T-cell (primary cell): Measurements from ENCODE around the gene CELF4. TPM values are rescaled to one million over a fixed set of nuclear protein-coding genes. Genes with fewer than 3 reads are reported as not detected.
A peak's percentile ranks its signal among the peaks of the same experiment; 100 is the strongest.

Source experiments
- ATAC-seq, 4 experiments: fragments of 200-7000 bp in 3 of 4; fragments of 150-1000 bp in 1 of 4; cut with Tn5 transposase; replicated peaks in 1 of 4; 1 replicate in 3 of 4; 2 replicates in 1 of 4; pipeline ENCODE4 v1.10.0; 2021; ENCODE audit warnings: moderate library complexity in 3 of 4, mild to moderate bottlenecking in 2 of 4, moderate number of reproducible peaks in 1 of 4
- CTCF ChIA-PET, 2 donors: fragments of 300-600 bp; sonication (Branson Sonifier 250); formaldehyde crosslinking; loops; one replicate each; lab custom pipeline; 2022; ENCODE audit warnings: antibody characterized with exemption in 2 of 2; lab: Charles Lee
- POLR2A ChIA-PET, 2 donors: fragments of 300-600 bp; sonication (Branson Sonifier 250); formaldehyde crosslinking; loops; one replicate each; lab custom pipeline; 2022; ENCODE audit warnings: antibody characterized with exemption in 2 of 2; lab: Charles Lee
- DNase-seq, 35 experiments: peaks; one replicate each; pipeline versions ENCODE4 v3.0.0 to v3.0.0-alpha.2; 2013 to 2023
- H3K27ac ChIP-seq: one replicate; pipeline ENCODE4 v1.5.1; 2013; ENCODE audit warnings: low read length
- H3K27me3 ChIP-seq, 2 experiments: replicated peaks in 1 of 2; 1 replicate in 1 of 2; 2 replicates in 1 of 2; pipeline versions ENCODE4 v1.6.1 to v1.7.0; 2013; ENCODE audit warnings: low read length in 1 of 2, mixed read lengths in 1 of 2; ENCODE audit not compliant: control insufficient read depth in 2 of 2, insufficient read depth in 2 of 2; ENCODE audit errors: extremely low read depth in 1 of 2
- H3K36me3 ChIP-seq, 2 donors: 1 replicate in 1 of 2; 2 replicates in 1 of 2; pipeline versions ENCODE4 v1.6.1 to v1.7.0; 2013; ENCODE audit warnings: low read length in 1 of 2; ENCODE audit not compliant: control insufficient read depth in 2 of 2, insufficient read depth in 1 of 2; ENCODE audit errors: extremely low read depth in 1 of 2
- H3K4me1 ChIP-seq, 2 experiments: 1 replicate in 1 of 2; 2 replicates in 1 of 2; pipeline versions ENCODE4 v1.6.1 to v1.7.0; 2013; ENCODE audit warnings: low read length in 2 of 2, mixed read lengths in 1 of 2; ENCODE audit not compliant: insufficient read depth in 2 of 2, control insufficient read depth in 1 of 2; ENCODE audit errors: extremely low read depth in 1 of 2
- H3K4me3 ChIP-seq, 2 donors: 1 replicate in 1 of 2; 2 replicates in 1 of 2; pipeline versions ENCODE4 v1.5.1 to v1.7.0; 2013; ENCODE audit warnings: mild to moderate bottlenecking in 2 of 2, low read length in 1 of 2, moderate library complexity in 1 of 2; ENCODE audit not compliant: control insufficient read depth in 1 of 2; ENCODE audit errors: extremely low read depth in 1 of 2
- H3K9me3 ChIP-seq: 2 replicates; pipeline ENCODE4 v1.7.0; 2013
- H3K27ac Mint-ChIP-seq, 2 donors: one replicate each; pipeline ENCODE4 v1.8.0; 2020 to 2021; ENCODE audit warnings: mild to moderate bottlenecking in 2 of 2, mixed read lengths in 2 of 2
- H3K27me3 Mint-ChIP-seq, 2 donors: one replicate each; pipeline ENCODE4 v1.8.0; 2021 to 2022; ENCODE audit warnings: mixed read lengths in 2 of 2
- H3K36me3 Mint-ChIP-seq: one replicate; pipeline ENCODE4 v1.8.0; 2021; ENCODE audit warnings: mixed read lengths
- H3K4me1 Mint-ChIP-seq, 3 donors: one replicate each; pipeline ENCODE4 v1.8.0; 2020 to 2022; ENCODE audit warnings: mixed read lengths in 3 of 3, mild to moderate bottlenecking in 1 of 3
- H3K4me3 Mint-ChIP-seq, 3 donors: one replicate each; pipeline ENCODE4 v1.8.0; 2020 to 2022; ENCODE audit warnings: mild to moderate bottlenecking in 3 of 3, mixed read lengths in 3 of 3, moderate library complexity in 3 of 3
- H3K9me3 Mint-ChIP-seq, 3 donors: one replicate each; pipeline ENCODE4 v1.8.0; 2020 to 2022; ENCODE audit warnings: mixed read lengths in 3 of 3
- WGBS: methylation state at CpG from one replicate; pipeline ENCODE4 v1.1.5; 2013; ENCODE audit warnings: missing lambda C conversion rate; ENCODE audit not compliant: insufficient coverage; 5-methylcytosine and 5-hydroxymethylcytosine counted together
- total RNA-seq, 35 experiments: library from RNA in 6 of 35; stranded (reverse) in 6 of 35; fragments of 120-200 nt in 1 of 35; gene quantifications; one replicate each; pipeline versions ENCODE4 v1.2.1 to v1.2.4 and lab custom pipeline; 2013 to 2026

CELF4 gene
- total RNA-seq, 5 donors from 2014 or later (not counting 1 experiment from before 2014, with no cell fraction given): not detected

DNA sequence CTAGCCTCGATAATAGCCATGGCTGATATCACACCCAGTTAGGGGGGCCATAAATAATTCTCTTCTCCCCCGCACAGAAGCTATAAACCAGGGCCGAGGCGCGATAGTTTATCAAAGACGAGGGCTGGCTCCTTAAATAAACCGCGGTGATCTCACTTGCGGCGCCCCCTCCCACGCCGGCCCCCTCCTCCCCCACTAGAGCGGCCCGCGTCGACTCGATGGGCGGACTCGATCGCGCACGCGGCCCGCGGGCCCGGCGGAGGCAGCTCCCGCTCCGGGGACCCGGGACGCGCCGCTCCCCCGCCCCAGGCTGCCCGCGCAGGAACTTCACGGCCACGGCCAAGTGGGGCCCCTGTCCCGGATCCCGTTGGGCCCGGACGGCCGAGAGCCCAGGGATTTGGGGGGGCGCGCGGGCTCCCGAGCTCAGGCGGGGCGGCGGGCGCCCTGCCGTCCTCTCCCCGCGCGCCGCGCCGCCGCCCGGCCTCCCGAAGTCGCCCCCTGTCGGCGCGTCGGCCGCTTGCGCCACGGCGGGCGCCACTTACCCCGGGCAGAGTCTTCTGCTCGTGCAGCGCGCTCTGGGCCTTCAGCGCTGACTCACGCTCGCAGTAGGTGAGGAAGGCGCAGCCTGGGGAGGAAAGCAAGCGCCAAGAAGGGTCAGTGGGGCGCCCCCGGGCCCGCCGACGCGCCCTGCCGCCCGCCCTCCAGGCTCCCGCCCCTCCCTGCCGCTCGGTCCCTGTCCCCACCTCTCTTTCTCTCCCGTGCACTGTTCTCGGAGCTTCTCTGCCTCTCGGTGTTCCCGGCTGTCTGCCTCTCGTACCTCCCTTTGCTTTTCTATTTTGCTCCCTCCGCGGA, 80.4 kb downstream of the CELF4 start:
- ChIA-PET CTCF (no interaction called here), POLR2A (no interaction called here)
- no peaks in the 10 kb centered on the region for H3K36me3 ChIP-seq
- ATAC-seq (no peak), DNase-seq (no peak)
- Mint-ChIP-seq H3K4me3 (peak overlapping the region in 1 of 3 donors; percentile 56), H3K27ac (no peak overlapping the region), H3K4me1 (peaks cover 10 to 22% (median 11%) of the 10 kb centered on the region in 3 donors), H3K9me3 (peaks cover 0 to 6% (median 0%) of the 10 kb centered on the region in 3 donors), H3K27me3 (peaks cover 59 to 62% of the 10 kb centered on the region in 2 donors), H3K36me3 (no peaks in the 10 kb centered on the region)
- H3K4me1 ChIP-seq: no peaks in the 10 kb centered on the region
- no peak overlapping the region for H3K4me3 ChIP-seq
- 3% methylated on average over 86 of the region's 98 CpGs for WGBS
- H3K27me3 ChIP-seq: peaks cover 15 to 57% of the 10 kb centered on the region in 2 experiments
- H3K9me3 ChIP-seq: no peaks in the 10 kb centered on the region
- no peak overlapping the region for H3K27ac ChIP-seq

DNA sequence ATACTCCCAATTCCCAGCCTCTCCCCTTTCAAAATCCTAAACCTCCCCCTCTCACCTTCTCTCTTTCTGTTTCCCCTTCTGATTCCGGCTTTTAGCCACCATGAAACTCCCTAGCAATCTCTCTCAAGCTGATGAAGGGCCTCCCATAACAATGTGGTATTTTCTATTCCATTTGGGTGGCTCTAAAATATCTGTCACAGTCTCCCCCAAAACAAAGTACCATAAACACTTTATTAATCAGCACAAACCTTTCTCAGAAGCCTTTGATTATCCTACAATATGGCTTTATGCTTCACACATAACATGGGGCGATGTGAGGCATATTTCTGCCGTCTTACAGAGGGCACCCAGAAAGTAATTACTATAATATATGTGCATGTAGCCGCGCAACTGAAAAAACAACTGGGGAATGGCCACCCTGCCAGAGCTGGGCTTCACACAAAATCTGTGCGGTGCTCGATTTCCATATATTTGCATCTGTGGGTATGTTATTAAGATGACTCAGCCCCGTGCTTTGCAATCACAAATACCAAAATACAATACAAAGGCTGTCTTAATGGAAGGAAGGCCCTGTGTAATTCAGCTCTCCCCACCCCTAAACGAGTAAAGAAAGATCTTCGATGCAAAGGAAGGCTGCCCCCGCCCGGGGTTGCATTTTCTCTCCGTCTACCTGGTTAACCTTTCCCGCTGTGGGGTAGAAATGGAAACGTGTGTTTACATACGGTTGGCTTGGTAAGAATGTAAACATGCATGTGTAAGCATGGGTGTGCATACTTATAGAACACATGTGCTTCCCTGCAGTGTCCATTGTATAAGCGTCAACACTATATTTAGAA, 81.4 kb downstream of the CELF4 start:
- peaks cover 15 to 55% of the 10 kb centered on the region in 2 experiments for H3K27me3 ChIP-seq
- H3K9me3 ChIP-seq: no peaks in the 10 kb centered on the region
- CTCF ChIA-PET: no interaction called here
- H3K4me1 ChIP-seq: no peaks in the 10 kb centered on the region
- Mint-ChIP-seq H3K9me3 (peaks cover 0 to 6% (median 0%) of the 10 kb centered on the region in 3 donors), H3K36me3 (no peaks in the 10 kb centered on the region), H3K4me3 (no peak overlapping the region), H3K4me1 (peaks cover 10 to 22% (median 11%) of the 10 kb centered on the region in 3 donors), H3K27ac (no peak overlapping the region), H3K27me3 (peaks cover 54 to 68% of the 10 kb centered on the region in 2 donors)
- 20% methylated on average over 2 of the region's 17 CpGs for WGBS
- H3K36me3 ChIP-seq: no peaks in the 10 kb centered on the region
- no peak overlapping the region for H3K27ac ChIP-seq
- no peak overlapping the region for H3K4me3 ChIP-seq
- DNase-seq (no peak), ATAC-seq (no peak)
- POLR2A ChIA-PET: no interaction called here

DNA sequence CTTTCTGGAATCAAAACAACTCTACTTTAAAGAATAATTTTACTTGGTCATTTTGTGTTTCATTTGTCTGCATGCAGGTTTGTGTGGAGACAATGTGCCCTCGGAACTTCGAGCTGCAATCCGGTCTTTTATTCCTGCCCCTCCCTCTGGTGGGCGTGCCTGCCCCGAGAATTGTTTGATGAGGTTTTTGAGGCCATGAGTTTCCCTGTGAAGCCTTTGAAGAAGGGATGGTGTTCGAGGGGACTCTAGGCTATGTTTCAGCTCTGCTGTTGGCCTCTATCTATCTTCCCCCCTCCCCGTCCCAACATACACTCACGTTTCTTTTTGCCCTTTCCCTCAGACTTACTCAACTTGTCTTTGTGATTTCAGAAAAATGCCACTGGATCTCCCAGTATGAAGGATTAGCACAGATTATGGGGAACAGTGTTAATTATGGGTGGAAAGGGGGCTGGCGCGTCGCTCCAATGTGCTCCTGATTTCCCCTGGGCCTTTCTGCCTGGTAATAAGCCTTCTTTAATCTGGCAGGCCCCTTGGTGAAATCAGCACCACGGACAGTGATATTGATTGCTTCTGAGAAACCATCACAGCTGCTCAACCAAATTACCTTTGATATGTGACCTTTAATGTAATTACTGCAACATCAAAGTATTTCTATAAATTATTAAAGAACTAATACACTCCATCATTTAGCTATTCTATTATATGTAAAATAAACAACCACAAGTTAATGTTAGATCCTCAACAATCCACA, 82.2 kb downstream of the CELF4 start:
- Mint-ChIP-seq H3K27ac (no peak overlapping the region), H3K36me3 (no peaks in the 10 kb centered on the region), H3K9me3 (peaks cover 0 to 6% (median 0%) of the 10 kb centered on the region in 3 donors), H3K4me3 (no peak overlapping the region), H3K27me3 (peaks cover 48 to 64% of the 10 kb centered on the region in 2 donors), H3K4me1 (peaks cover 10 to 22% (median 11%) of the 10 kb centered on the region in 3 donors)
- Histone ChIP-seq H3K4me1 (no peaks in the 10 kb centered on the region), H3K36me3 (no peaks in the 10 kb centered on the region), H3K27ac (no peak overlapping the region), H3K27me3 (peaks cover 15 to 53% of the 10 kb centered on the region in 2 experiments), H3K4me3 (no peak overlapping the region), H3K9me3 (no peaks in the 10 kb centered on the region)
- POLR2A ChIA-PET: no interaction called here
- WGBS: 29% methylated on average over 3 of the region's 12 CpGs
- CTCF ChIA-PET: no interaction called here
- DNase-seq (no peak), ATAC-seq (no peak)

DNA sequence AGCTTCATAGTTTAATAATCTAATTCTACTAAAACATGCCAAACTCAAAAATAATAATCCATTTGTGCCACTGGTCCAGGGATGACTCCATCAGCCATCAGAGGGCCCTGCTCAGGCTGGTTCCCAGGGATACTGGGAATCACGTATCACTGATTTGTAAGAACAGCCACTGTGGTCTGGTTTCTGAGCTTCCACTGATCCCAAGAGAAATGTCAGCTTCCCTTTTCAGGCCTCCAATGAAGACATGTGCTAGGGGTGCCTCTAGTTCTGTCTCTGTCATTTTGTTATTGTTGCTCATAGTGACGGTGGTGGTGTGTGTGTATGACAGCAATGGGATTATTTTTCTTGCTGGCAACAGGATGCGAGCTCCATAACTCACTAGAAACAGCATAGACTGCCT, 83.2 kb downstream of the CELF4 start:
- 71% methylated on average over 1 of the region's 3 CpGs for WGBS
- Histone ChIP-seq H3K36me3 (no peaks in the 10 kb centered on the region), H3K9me3 (no peaks in the 10 kb centered on the region), H3K27me3 (peaks cover 15 to 52% of the 10 kb centered on the region in 2 experiments), H3K27ac (no peak overlapping the region), H3K4me1 (no peaks in the 10 kb centered on the region), H3K4me3 (no peak overlapping the region)
- Mint-ChIP-seq H3K36me3 (no peaks in the 10 kb centered on the region), H3K27me3 (peaks cover 40 to 57% of the 10 kb centered on the region in 2 donors), H3K9me3 (peaks cover 0 to 6% (median 0%) of the 10 kb centered on the region in 3 donors), H3K4me1 (peaks cover 10 to 16% (median 11%) of the 10 kb centered on the region in 3 donors), H3K4me3 (no peak overlapping the region), H3K27ac (no peak overlapping the region)
- ChIA-PET CTCF (no interaction called here), POLR2A (no interaction called here)
- DNase-seq (no peak), ATAC-seq (no peak)

DNA sequence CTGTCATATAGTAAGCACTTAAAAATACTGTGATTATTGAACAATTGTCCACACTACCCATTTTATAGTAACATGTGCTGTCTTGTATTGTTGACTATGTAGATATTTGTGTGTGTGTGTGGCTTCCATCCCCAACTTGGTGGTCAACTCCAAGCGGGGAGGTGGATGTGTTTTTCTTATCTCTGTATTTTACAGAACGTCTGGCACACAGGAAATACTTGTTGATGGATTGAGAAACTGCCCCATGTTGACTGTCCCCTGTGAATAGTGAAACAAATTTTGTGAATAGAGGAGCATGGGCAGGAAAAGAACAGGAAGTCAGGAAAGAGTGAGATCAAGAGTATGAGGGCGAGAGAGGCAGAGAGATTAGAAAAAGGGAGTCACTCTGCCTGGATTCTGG, 83.6 kb downstream of the CELF4 start:
- no peak overlapping the region for H3K4me3 Mint-ChIP-seq
- no peaks in the 10 kb centered on the region for H3K9me3 ChIP-seq
- ATAC-seq (no peak), DNase-seq (no peak)
- H3K9me3 Mint-ChIP-seq: peaks cover 0 to 6% (median 0%) of the 10 kb centered on the region in 3 donors
- POLR2A ChIA-PET: no interaction called here
- no peaks in the 10 kb centered on the region for H3K4me1 ChIP-seq
- H3K27ac ChIP-seq: no peak overlapping the region
- no peaks in the 10 kb centered on the region for H3K36me3 Mint-ChIP-seq
- peaks cover 15 to 50% of the 10 kb centered on the region in 2 experiments for H3K27me3 ChIP-seq
- H3K36me3 ChIP-seq: no peaks in the 10 kb centered on the region
- WGBS: 0% methylated on average over 1 of the region's 3 CpGs
- peaks cover 35 to 55% of the 10 kb centered on the region in 2 donors for H3K27me3 Mint-ChIP-seq
- CTCF ChIA-PET: no interaction called here
- H3K27ac Mint-ChIP-seq: no peak overlapping the region
- no peak overlapping the region for H3K4me3 ChIP-seq
- peaks cover 10 to 15% (median 11%) of the 10 kb centered on the region in 3 donors for H3K4me1 Mint-ChIP-seq

DNA sequence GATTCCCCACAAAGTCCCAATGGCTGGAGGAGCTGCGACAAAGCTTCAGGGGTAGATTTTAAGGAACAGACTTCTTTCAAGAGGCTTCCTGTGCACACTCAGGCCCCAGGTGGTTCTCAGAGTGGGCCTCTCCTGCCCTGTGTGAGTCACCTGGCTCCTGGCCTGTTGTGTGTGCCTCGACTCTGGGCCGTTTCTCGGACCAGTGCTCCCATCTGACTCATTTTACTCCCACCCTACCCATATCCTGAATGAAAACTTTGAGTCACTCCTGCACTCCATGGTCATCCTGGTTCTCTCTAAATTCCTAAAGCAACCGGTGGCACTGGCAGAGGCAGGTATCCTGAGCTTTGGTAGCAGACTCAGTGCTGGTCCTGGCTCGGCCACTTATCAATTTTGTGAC, 84.1 kb downstream of the CELF4 start:
- Histone ChIP-seq H3K4me3 (no peak overlapping the region), H3K4me1 (no peaks in the 10 kb centered on the region), H3K27ac (no peak overlapping the region), H3K36me3 (no peaks in the 10 kb centered on the region), H3K9me3 (no peaks in the 10 kb centered on the region), H3K27me3 (peaks cover 15 to 50% of the 10 kb centered on the region in 2 experiments)
- DNase-seq (no peak), ATAC-seq (no peak)
- Mint-ChIP-seq H3K4me1 (peaks cover 7 to 10% (median 7%) of the 10 kb centered on the region in 3 donors), H3K4me3 (no peak overlapping the region), H3K9me3 (peaks cover 0 to 6% (median 0%) of the 10 kb centered on the region in 3 donors), H3K36me3 (no peaks in the 10 kb centered on the region), H3K27ac (no peak overlapping the region), H3K27me3 (peaks cover 30 to 55% of the 10 kb centered on the region in 2 donors)
- CTCF ChIA-PET: no interaction called here
- WGBS: 70% methylated on average over 5 of the region's 6 CpGs
- POLR2A ChIA-PET: no interaction called here
